HEK293 (cell line): Measurements from ENCODE around the gene PIK3R4.
A peak's percentile ranks its signal among the peaks of the same experiment; 100 is the strongest.

Experiments
- CTCF ChIA-PET: fragments of 350-600 bp; formaldehyde crosslinking; extraction: SDS; loops from one replicate; lab custom pipeline; 2021; ENCODE audit warnings: antibody characterized with exemption; lab: Yijun Ruan, JAX
- POLR2A ChIA-PET: fragments of 300-600 bp; formaldehyde crosslinking; extraction: SDS; loops from one replicate; lab custom pipeline; 2020; ENCODE audit warnings: antibody characterized with exemption, inconsistent platforms; lab: Yijun Ruan, JAX
- H3K27ac ChIP-seq: fragments of 200-500 bp; sonication (Bioruptor generic); 2 replicates; pipeline ENCODE4 v1.5.1; 2014; ENCODE audit warnings: low read depth, low read length, control low read depth, inconsistent platforms; ENCODE audit errors: extremely low read depth
- H3K36me3 ChIP-seq, 2 experiments: fragments of 200-500 bp in 1 of 2; sonication (Bioruptor generic) in 1 of 2; 1 replicate in 1 of 2; 2 replicates in 1 of 2; pipeline ENCODE4 v1.5.1; 2014 to 2017; ENCODE audit warnings: inconsistent platforms in 2 of 2, low read length in 2 of 2; ENCODE audit not compliant: control insufficient read depth in 2 of 2, insufficient read depth in 1 of 2
- H3K4me1 ChIP-seq: fragments of 200-500 bp; sonication (Bioruptor generic); 2 replicates; pipeline ENCODE4 v1.5.1; 2014; ENCODE audit warnings: mild to moderate bottlenecking, low read length, inconsistent platforms; ENCODE audit not compliant: control insufficient read depth, insufficient read depth
- H3K4me3 ChIP-seq: 2 replicates; pipeline ENCODE4 v1.5.1; 2011; ENCODE audit warnings: low read depth, mild to moderate bottlenecking, control low read depth, low read length, moderate library complexity
- H3K9me3 ChIP-seq: fragments of 200-500 bp; sonication (Bioruptor generic); 2 replicates; pipeline ENCODE4 v1.5.1; 2014; ENCODE audit warnings: low read depth, low read length, inconsistent platforms; ENCODE audit not compliant: control insufficient read depth, insufficient read depth
- FEZF1 ChIP-seq: fragments of 450-650 bp; formaldehyde crosslinking; IDR thresholded peaks from 2 replicates; pipeline ENCODE4 v1.5.1; 2016; ENCODE audit warnings: missing biosample characterization, missing genetic modification characterization
- GLI2 ChIP-seq: fragments of 450-650 bp; formaldehyde crosslinking; IDR thresholded peaks from 2 replicates; pipeline ENCODE4; 2017; ENCODE audit warnings: missing biosample characterization, missing genetic modification characterization, low read depth, borderline replicate concordance
- IKZF3 ChIP-seq: fragments of 450-650 bp; IDR thresholded peaks from 2 replicates; pipeline ENCODE4 v1.5.0; 2018; ENCODE audit warnings: missing biosample characterization, mild to moderate bottlenecking, missing genetic modification characterization, moderate library complexity
- SP7 ChIP-seq: fragments of 450-650 bp; formaldehyde crosslinking; IDR thresholded peaks from 2 replicates; pipeline ENCODE4 v1.5.1; 2016; ENCODE audit warnings: missing biosample characterization, missing genetic modification characterization
- TCF7L2 ChIP-seq: IDR thresholded peaks from 2 replicates; pipeline ENCODE4 v1.6.1; 2011; ENCODE audit warnings: low read depth, mild to moderate bottlenecking, inconsistent platforms, low read length, moderate library complexity, borderline replicate concordance
- ZBTB17 ChIP-seq: fragments of 450-650 bp; formaldehyde crosslinking; IDR thresholded peaks from 2 replicates; pipeline ENCODE4 v1.5.1; 2016; ENCODE audit warnings: missing biosample characterization, missing genetic modification characterization
- ZEB2 ChIP-seq: fragments of 450-650 bp; formaldehyde crosslinking; IDR thresholded peaks from 2 replicates; pipeline ENCODE4 v1.5.1; 2016; ENCODE audit warnings: missing biosample characterization, missing genetic modification characterization
- ZFP69B ChIP-seq: fragments of 450-650 bp; formaldehyde crosslinking; IDR thresholded peaks from 2 replicates; pipeline ENCODE4 v1.5.1; 2016; ENCODE audit warnings: missing biosample characterization, missing genetic modification characterization
- ZNF16 ChIP-seq: fragments of 450-650 bp; formaldehyde crosslinking; IDR thresholded peaks from 2 replicates; pipeline ENCODE4 v1.5.1; 2016; ENCODE audit warnings: low read depth, missing biosample characterization, missing genetic modification characterization
- ZNF366 ChIP-seq: fragments of 450-650 bp; formaldehyde crosslinking; conservative IDR thresholded peaks from 2 replicates; pipeline ENCODE4 v1.5.1; 2016; ENCODE audit warnings: missing biosample characterization, missing genetic modification characterization
- ZNF394 ChIP-seq: fragments of 450-650 bp; formaldehyde crosslinking; IDR thresholded peaks from 2 replicates; pipeline ENCODE4 v1.5.1; 2016; ENCODE audit warnings: missing biosample characterization, missing genetic modification characterization, mild to moderate bottlenecking, moderate library complexity, borderline replicate concordance
- ZNF629 ChIP-seq: fragments of 450-650 bp; formaldehyde crosslinking; IDR thresholded peaks from 2 replicates; pipeline ENCODE4 v1.5.1; 2017; ENCODE audit warnings: missing biosample characterization, missing genetic modification characterization
- ZNF843 ChIP-seq: fragments of 450-650 bp; formaldehyde crosslinking; IDR thresholded peaks from 2 replicates; pipeline ENCODE4 v1.5.1; 2016; ENCODE audit warnings: missing biosample characterization, missing genetic modification characterization
- TF ChIP-seq, protein P1 (sequence below): fragments of 450-650 bp; formaldehyde crosslinking; IDR thresholded peaks from 2 replicates; pipeline ENCODE4 v1.5.1; 2016; ENCODE audit warnings: missing biosample characterization, missing genetic modification characterization
- TF ChIP-seq, protein P2 (sequence below): fragments of 450-650 bp; formaldehyde crosslinking; IDR thresholded peaks from 2 replicates; pipeline ENCODE4 v1.5.1; 2016; ENCODE audit warnings: missing biosample characterization, missing genetic modification characterization
- TF ChIP-seq, protein P3 (sequence below): fragments of 450-650 bp; formaldehyde crosslinking; IDR thresholded peaks from 2 replicates; pipeline ENCODE4 v1.5.1; 2016; ENCODE audit warnings: missing biosample characterization, missing genetic modification characterization
- TF ChIP-seq, protein P4 (sequence below): fragments of 450-650 bp; formaldehyde crosslinking; IDR thresholded peaks from 2 replicates; pipeline ENCODE4 v1.5.1; 2017; ENCODE audit warnings: missing biosample characterization, missing genetic modification characterization
- TF ChIP-seq, protein P5 (sequence below): fragments of 450-650 bp; formaldehyde crosslinking; IDR thresholded peaks from 2 replicates; pipeline ENCODE4 v1.5.1; 2017; ENCODE audit warnings: missing biosample characterization, missing genetic modification characterization
- TF ChIP-seq, protein P6 (sequence below): fragments of 450-650 bp; formaldehyde crosslinking; IDR thresholded peaks from 2 replicates; pipeline ENCODE4 v1.5.0; 2017; ENCODE audit warnings: missing biosample characterization, missing genetic modification characterization, borderline replicate concordance

The PIK3R4 gene

DNA sequence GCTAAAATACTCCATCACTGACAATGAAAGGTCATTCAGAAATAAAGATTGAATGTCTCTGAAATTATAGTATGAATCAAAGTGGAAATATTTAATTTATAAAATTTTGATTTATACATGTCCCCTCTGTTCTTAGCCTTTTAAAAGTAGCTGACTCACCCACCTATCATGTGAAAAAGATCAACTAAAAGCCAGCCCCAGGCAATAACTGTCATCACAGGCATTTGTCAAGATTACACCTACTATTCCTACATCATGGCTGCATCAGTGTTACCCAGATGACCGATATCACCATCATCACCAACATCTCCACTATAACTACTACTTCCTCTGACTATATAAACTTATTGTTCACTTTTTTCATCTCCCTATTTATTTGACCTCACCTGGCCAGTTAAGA lies 14.3 kb upstream of the PIK3R4 start:
- no peaks in the 10 kb centered on the region for H3K9me3 ChIP-seq
- CTCF ChIA-PET: interaction anchor here (0.7 to 4.8 kb wide), 9 partner anchors 10 to 141 kb away, joined by 3 to 61 read pairs (median 4); partner anchors contain the start of gene ATP2C1
- POLR2A ChIA-PET: interaction anchor here (3.5 kb wide), 1 partner anchor 133 kb away, joined by 10 read pairs; the partner anchor contains the start of gene ATP2C1
- H3K4me3 ChIP-seq: no peak overlapping the region
- H3K36me3 ChIP-seq: no peaks in the 10 kb centered on the region
- H3K27ac ChIP-seq: no peak overlapping the region
- no peak for TF ChIP-seq ZNF16 (tag by site-specific recombination)
- TF ChIP-seq, protein P1, sequence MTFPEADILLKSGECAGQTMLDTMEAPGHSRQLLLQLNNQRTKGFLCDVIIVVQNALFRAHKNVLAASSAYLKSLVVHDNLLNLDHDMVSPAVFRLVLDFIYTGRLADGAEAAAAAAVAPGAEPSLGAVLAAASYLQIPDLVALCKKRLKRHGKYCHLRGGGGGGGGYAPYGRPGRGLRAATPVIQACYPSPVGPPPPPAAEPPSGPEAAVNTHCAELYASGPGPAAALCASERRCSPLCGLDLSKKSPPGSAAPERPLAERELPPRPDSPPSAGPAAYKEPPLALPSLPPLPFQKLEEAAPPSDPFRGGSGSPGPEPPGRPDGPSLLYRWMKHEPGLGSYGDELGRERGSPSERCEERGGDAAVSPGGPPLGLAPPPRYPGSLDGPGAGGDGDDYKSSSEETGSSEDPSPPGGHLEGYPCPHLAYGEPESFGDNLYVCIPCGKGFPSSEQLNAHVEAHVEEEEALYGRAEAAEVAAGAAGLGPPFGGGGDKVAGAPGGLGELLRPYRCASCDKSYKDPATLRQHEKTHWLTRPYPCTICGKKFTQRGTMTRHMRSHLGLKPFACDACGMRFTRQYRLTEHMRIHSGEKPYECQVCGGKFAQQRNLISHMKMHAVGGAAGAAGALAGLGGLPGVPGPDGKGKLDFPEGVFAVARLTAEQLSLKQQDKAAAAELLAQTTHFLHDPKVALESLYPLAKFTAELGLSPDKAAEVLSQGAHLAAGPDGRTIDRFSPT (tag by site-specific recombination): peak; percentile 52; the same call in 1 of the 2 replicates
- TF ChIP-seq ZFP69B (tag by site-specific recombination): no peak
- TF ChIP-seq FEZF1 (tag by site-specific recombination): peak; percentile 82
- peak; percentile 63; the same call in 1 of the 2 replicates for TF ChIP-seq ZNF629 (tag by site-specific recombination)
- peak; percentile 14; the same call in 1 of the 2 replicates for TF ChIP-seq ZNF394
- peak; percentile 63; the same call in 1 of the 2 replicates for TF ChIP-seq ZNF843
- 0 out of 2 replicates have a peak, but pooled peaks have one; percentile 26 for TF ChIP-seq TCF7L2
- TF ChIP-seq, protein P2, sequence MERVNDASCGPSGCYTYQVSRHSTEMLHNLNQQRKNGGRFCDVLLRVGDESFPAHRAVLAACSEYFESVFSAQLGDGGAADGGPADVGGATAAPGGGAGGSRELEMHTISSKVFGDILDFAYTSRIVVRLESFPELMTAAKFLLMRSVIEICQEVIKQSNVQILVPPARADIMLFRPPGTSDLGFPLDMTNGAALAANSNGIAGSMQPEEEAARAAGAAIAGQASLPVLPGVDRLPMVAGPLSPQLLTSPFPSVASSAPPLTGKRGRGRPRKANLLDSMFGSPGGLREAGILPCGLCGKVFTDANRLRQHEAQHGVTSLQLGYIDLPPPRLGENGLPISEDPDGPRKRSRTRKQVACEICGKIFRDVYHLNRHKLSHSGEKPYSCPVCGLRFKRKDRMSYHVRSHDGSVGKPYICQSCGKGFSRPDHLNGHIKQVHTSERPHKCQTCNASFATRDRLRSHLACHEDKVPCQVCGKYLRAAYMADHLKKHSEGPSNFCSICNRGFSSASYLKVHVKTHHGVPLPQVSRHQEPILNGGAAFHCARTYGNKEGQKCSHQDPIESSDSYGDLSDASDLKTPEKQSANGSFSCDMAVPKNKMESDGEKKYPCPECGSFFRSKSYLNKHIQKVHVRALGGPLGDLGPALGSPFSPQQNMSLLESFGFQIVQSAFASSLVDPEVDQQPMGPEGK (tag by site-specific recombination): no peak
- TF ChIP-seq ZEB2 (tag by site-specific recombination): no peak
- TF ChIP-seq, protein P3, sequence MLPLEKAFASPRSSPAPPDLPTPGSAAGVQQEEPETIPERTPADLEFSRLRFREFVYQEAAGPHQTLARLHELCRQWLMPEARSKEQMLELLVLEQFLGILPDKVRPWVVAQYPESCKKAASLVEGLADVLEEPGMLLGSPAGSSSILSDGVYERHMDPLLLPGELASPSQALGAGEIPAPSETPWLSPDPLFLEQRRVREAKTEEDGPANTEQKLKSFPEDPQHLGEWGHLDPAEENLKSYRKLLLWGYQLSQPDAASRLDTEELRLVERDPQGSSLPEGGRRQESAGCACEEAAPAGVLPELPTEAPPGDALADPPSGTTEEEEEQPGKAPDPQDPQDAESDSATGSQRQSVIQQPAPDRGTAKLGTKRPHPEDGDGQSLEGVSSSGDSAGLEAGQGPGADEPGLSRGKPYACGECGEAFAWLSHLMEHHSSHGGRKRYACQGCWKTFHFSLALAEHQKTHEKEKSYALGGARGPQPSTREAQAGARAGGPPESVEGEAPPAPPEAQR (tag by site-specific recombination): no peak
- TF ChIP-seq, protein P4, sequence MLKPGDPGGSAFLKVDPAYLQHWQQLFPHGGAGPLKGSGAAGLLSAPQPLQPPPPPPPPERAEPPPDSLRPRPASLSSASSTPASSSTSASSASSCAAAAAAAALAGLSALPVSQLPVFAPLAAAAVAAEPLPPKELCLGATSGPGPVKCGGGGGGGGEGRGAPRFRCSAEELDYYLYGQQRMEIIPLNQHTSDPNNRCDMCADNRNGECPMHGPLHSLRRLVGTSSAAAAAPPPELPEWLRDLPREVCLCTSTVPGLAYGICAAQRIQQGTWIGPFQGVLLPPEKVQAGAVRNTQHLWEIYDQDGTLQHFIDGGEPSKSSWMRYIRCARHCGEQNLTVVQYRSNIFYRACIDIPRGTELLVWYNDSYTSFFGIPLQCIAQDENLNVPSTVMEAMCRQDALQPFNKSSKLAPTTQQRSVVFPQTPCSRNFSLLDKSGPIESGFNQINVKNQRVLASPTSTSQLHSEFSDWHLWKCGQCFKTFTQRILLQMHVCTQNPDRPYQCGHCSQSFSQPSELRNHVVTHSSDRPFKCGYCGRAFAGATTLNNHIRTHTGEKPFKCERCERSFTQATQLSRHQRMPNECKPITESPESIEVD (tag by site-specific recombination): 0 out of 2 replicates have a peak, but pooled peaks have one; percentile 15
- 0 out of 2 replicates have a peak, but pooled peaks have one; percentile 20 for TF ChIP-seq ZBTB17
- peak; percentile 42 for TF ChIP-seq ZNF366 (tag by site-specific recombination)
- TF ChIP-seq, protein P5, sequence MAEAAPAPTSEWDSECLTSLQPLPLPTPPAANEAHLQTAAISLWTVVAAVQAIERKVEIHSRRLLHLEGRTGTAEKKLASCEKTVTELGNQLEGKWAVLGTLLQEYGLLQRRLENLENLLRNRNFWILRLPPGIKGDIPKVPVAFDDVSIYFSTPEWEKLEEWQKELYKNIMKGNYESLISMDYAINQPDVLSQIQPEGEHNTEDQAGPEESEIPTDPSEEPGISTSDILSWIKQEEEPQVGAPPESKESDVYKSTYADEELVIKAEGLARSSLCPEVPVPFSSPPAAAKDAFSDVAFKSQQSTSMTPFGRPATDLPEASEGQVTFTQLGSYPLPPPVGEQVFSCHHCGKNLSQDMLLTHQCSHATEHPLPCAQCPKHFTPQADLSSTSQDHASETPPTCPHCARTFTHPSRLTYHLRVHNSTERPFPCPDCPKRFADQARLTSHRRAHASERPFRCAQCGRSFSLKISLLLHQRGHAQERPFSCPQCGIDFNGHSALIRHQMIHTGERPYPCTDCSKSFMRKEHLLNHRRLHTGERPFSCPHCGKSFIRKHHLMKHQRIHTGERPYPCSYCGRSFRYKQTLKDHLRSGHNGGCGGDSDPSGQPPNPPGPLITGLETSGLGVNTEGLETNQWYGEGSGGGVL (tag by site-specific recombination): 0 out of 2 replicates have a peak, but pooled peaks have one; percentile 17
- peak; percentile 65; the same call in 1 of the 2 replicates for TF ChIP-seq SP7 (tag by site-specific recombination)
- no peak for TF ChIP-seq GLI2
- TF ChIP-seq IKZF3 (tag by site-specific recombination): no peak
- TF ChIP-seq, protein P6, sequence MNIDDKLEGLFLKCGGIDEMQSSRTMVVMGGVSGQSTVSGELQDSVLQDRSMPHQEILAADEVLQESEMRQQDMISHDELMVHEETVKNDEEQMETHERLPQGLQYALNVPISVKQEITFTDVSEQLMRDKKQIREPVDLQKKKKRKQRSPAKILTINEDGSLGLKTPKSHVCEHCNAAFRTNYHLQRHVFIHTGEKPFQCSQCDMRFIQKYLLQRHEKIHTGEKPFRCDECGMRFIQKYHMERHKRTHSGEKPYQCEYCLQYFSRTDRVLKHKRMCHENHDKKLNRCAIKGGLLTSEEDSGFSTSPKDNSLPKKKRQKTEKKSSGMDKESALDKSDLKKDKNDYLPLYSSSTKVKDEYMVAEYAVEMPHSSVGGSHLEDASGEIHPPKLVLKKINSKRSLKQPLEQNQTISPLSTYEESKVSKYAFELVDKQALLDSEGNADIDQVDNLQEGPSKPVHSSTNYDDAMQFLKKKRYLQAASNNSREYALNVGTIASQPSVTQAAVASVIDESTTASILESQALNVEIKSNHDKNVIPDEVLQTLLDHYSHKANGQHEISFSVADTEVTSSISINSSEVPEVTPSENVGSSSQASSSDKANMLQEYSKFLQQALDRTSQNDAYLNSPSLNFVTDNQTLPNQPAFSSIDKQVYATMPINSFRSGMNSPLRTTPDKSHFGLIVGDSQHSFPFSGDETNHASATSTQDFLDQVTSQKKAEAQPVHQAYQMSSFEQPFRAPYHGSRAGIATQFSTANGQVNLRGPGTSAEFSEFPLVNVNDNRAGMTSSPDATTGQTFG: no peak
- H3K4me1 ChIP-seq: no peaks in the 10 kb centered on the region
